Right atrium auricular region (tissue), 2 donors: ENCODE results near the gene DSTYK. TPM values are rescaled to one million over a fixed set of nuclear protein-coding genes. Genes with fewer than 3 reads are reported as not detected.

Experiments used
- DNase-seq: peaks from one replicate; pipeline ENCODE4 v3.0.0-alpha.2; 2019; ENCODE audit warnings: low spot score
- H3K27ac ChIP-seq, 2 donors: fragments of 200-600 bp; sonication (generic); 1 replicate in 1 of 2; 2 replicates in 1 of 2; pipeline ENCODE4 v1.5.1; 2016 to 2019
- H3K27me3 ChIP-seq, 2 donors: fragments of 200-600 bp; sonication (generic); one replicate each; pipeline versions ENCODE4 v1.5.1 to v1.6.0; 2017 to 2019
- H3K36me3 ChIP-seq: fragments of 200-600 bp; sonication (generic); one replicate; pipeline ENCODE4 v1.5.1; 2016
- H3K4me1 ChIP-seq, 2 donors: fragments of 200-600 bp; sonication (generic); one replicate each; pipeline versions ENCODE4 v1.5.1 to v1.6.0; 2017 to 2019
- H3K4me3 ChIP-seq, 2 donors: fragments of 200-600 bp; sonication (generic); 1 replicate in 1 of 2; 2 replicates in 1 of 2; pipeline ENCODE4 v1.5.1; 2017 to 2019; ENCODE audit warnings: mild to moderate bottlenecking in 1 of 2, moderate library complexity in 1 of 2
- H3K9me3 ChIP-seq, 2 donors: fragments of 200-600 bp; sonication (generic); one replicate each; pipeline ENCODE4 v1.5.1; 2019
- total RNA-seq, 2 donors: library from RNA; depleted of rRNA; stranded (reverse); fragments of >200 nt; gene quantifications; one replicate each; pipeline ENCODE4 v1.1.0, GENCODE V29; 2016
- TF ChIP-seq, protein P1 (sequence below), 2 donors: fragments of 200-600 bp; sonication (generic); IDR thresholded peaks; one replicate each; pipeline ENCODE4 v1.5.1; 2019; ENCODE audit warnings: antibody characterized with exemption in 2 of 2

DSTYK gene
- total RNA-seq, 2 donors from 2014 or later: 6.7 to 8.9 TPM

- no peaks in the 10 kb centered on the region for H3K36me3 ChIP-seq
- H3K27me3 ChIP-seq: no peaks in the 10 kb centered on the region
- peak overlapping the region in 1 of 2 donors; percentile 17 for H3K27ac ChIP-seq
- no peaks in the 10 kb centered on the region for H3K9me3 ChIP-seq
- peaks cover 0 to 20% of the 10 kb centered on the region in 2 donors for H3K4me1 ChIP-seq
- TF ChIP-seq, protein P1, sequence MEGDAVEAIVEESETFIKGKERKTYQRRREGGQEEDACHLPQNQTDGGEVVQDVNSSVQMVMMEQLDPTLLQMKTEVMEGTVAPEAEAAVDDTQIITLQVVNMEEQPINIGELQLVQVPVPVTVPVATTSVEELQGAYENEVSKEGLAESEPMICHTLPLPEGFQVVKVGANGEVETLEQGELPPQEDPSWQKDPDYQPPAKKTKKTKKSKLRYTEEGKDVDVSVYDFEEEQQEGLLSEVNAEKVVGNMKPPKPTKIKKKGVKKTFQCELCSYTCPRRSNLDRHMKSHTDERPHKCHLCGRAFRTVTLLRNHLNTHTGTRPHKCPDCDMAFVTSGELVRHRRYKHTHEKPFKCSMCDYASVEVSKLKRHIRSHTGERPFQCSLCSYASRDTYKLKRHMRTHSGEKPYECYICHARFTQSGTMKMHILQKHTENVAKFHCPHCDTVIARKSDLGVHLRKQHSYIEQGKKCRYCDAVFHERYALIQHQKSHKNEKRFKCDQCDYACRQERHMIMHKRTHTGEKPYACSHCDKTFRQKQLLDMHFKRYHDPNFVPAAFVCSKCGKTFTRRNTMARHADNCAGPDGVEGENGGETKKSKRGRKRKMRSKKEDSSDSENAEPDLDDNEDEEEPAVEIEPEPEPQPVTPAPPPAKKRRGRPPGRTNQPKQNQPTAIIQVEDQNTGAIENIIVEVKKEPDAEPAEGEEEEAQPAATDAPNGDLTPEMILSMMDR (IDR thresholded peaks at IDR 0.05): peak; percentile 63 to 87
- DNase-seq: peak; percentile 87
- H3K4me3 ChIP-seq: peak overlapping the region in 1 of 2 donors; percentile 1
Observed at GRCh38 chr1:205141236-205142101, 70.0 kb downstream of the DSTYK start.

DNA sequence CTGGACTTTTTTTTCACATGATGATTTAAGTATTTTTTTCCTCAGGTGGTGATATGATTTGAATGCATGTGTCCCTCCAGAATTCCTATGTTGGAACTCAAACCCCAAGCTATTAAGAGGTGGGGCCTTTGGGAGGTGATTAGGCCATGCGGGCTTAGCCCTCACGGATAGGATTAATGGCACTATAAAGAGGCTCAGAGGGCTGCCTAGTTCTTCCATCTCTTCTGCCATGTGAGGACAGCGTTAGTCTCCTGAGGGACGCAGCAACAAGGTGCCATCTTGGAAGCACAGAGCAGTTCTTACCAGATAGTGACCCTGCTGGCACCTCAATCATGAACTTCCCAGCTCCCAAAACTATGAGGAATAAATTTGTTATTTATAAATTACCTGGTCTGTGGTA lies 71.4 kb downstream of the DSTYK start:
- TF ChIP-seq, protein P1 (IDR thresholded peaks at IDR 0.05): no peak
- Histone ChIP-seq H3K36me3 (no peaks in the 10 kb centered on the region), H3K9me3 (no peaks in the 10 kb centered on the region), H3K4me1 (peaks cover 0 to 20% of the 10 kb centered on the region in 2 donors), H3K4me3 (no peak overlapping the region), H3K27ac (no peak overlapping the region), H3K27me3 (no peaks in the 10 kb centered on the region)
- no peak for DNase-seq

DNA sequence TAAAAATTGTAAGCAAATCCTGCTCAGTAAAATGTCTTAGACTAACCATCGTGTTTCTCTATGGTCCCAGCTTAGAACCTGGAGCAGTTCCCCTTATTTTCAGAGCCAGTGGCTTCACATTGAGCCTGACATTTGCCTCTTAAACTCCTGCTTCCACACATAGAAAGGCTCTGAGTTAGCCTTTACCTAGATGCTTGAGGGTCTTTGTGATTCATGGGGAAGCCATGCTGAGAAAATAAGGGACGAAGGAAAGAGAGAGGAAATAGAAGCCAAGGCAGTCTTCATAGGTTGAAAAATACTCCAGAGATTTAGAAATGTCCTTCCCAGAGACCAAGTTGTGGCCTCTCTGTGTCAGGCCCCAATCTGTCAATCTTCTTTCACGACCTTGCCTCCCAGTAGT lies 73.6 kb downstream of the DSTYK start:
- Histone ChIP-seq H3K9me3 (no peaks in the 10 kb centered on the region), H3K4me1 (peaks cover 0 to 11% of the 10 kb centered on the region in 2 donors), H3K27ac (no peak overlapping the region), H3K4me3 (no peak overlapping the region), H3K36me3 (no peaks in the 10 kb centered on the region), H3K27me3 (no peaks in the 10 kb centered on the region)
- no peak for DNase-seq
- TF ChIP-seq, protein P1 (IDR thresholded peaks at IDR 0.05): no peak

DNA sequence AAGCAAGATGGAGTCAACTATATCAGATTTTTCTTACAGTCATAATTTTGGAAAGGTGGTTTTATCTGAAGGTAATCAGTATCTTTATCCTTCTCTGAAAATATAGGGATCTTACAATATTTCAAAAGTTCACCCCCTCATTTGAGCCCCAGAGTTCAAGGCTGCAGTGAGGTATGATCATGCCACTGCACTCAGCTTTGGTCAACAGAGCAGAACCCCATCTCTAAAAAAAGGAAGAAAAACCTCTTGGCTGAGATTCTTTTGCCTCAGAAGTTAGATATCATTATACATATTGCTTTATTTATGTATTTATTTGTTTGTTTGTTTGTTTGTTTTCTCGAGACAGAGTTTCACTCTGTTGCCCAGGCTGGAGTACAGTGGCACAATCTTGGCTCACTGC lies 78.2 kb downstream of the DSTYK start:
- no peak overlapping the region for H3K4me3 ChIP-seq
- no peak for DNase-seq
- H3K36me3 ChIP-seq: no peaks in the 10 kb centered on the region
- H3K27me3 ChIP-seq: no peaks in the 10 kb centered on the region
- TF ChIP-seq, protein P1 (IDR thresholded peaks at IDR 0.05): no peak
- H3K9me3 ChIP-seq: no peaks in the 10 kb centered on the region
- H3K4me1 ChIP-seq: no peaks in the 10 kb centered on the region
- no peak overlapping the region for H3K27ac ChIP-seq

- TF ChIP-seq, protein P1 (IDR thresholded peaks at IDR 0.05): no peak
- Histone ChIP-seq H3K27ac (no peak overlapping the region), H3K36me3 (no peaks in the 10 kb centered on the region), H3K4me1 (no peaks in the 10 kb centered on the region), H3K9me3 (no peaks in the 10 kb centered on the region), H3K27me3 (no peaks in the 10 kb centered on the region), H3K4me3 (no peak overlapping the region)
- DNase-seq: no peak
Observed at GRCh38 chr1:205129447-205130029, 82.0 kb downstream of the DSTYK start.
